ENCODE results near the gene ITGA5. TPM values are rescaled to one million over a fixed set of nuclear protein-coding genes. Genes with fewer than 3 reads are reported as not detected.

The ITGA5 gene
- polyA plus RNA-seq (ENCODE audit: insufficient read length in 10 of 10) = 100 to 1,000 TPM in 8 of 10 donors, 10 to 100 TPM in 2; 89.5 to 116 (median 108) TPM
- long read RNA-seq, donor 1, full-length matches to known transcripts = 2 of 26 reads
- long read RNA-seq, donor 1, partial matches to known transcripts = 24 of 26 reads
- long read RNA-seq, donor 1, other reads (novel, unspliced or antisense) = 0 of 26 reads
- long read RNA-seq, donor 2, full-length matches to known transcripts = 1 of 1 reads
- long read RNA-seq, donor 2, partial matches to known transcripts = 0 of 1 reads
- long read RNA-seq, donor 2, other reads (novel, unspliced or antisense) = 0 of 1 reads
- long read RNA-seq, donor 3, partial matches to known transcripts = 0 of 1 reads
- long read RNA-seq, donor 3, other reads (novel, unspliced or antisense) = 0 of 1 reads
- long read RNA-seq, donor 4, full-length matches to known transcripts = 6 of 24 reads
- long read RNA-seq, donor 4, partial matches to known transcripts = 18 of 24 reads
- long read RNA-seq, donor 4, other reads (novel, unspliced or antisense) = 0 of 24 reads
- long read RNA-seq, donor 5, full-length matches to known transcripts = 4 of 19 reads
- long read RNA-seq, donor 5, partial matches to known transcripts = 15 of 19 reads
- long read RNA-seq, donor 5, other reads (novel, unspliced or antisense) = 0 of 19 reads
- long read RNA-seq, donor 6, partial matches to known transcripts = 13 of 15 reads
- long read RNA-seq, donor 6, other reads (novel, unspliced or antisense) = 0 of 15 reads
- long read RNA-seq, donor 7, full-length matches to known transcripts = 6 of 13 reads
- long read RNA-seq, donor 7, partial matches to known transcripts = 7 of 13 reads
- long read RNA-seq, donor 7, other reads (novel, unspliced or antisense) = 0 of 13 reads
- long read RNA-seq, donor 8, full-length matches to known transcripts = 3 of 8 reads
- long read RNA-seq, donor 8, partial matches to known transcripts = 5 of 8 reads
- long read RNA-seq, donor 8, other reads (novel, unspliced or antisense) = 0 of 8 reads
- long read RNA-seq, donor 9, partial matches to known transcripts = 0 of 1 reads
- long read RNA-seq, donor 9, other reads (novel, unspliced or antisense) = 0 of 1 reads

GRCh38 chr12:54419088-54419887 lies at the start of gene ITGA5:
TSS of gene ITGA5 (minus strand) at chr12:54419266. CDS start at chr12:54419198, 68 bp downstream.
- DNase-seq = peak; percentile 67 to 91 (median 79)

DNA sequence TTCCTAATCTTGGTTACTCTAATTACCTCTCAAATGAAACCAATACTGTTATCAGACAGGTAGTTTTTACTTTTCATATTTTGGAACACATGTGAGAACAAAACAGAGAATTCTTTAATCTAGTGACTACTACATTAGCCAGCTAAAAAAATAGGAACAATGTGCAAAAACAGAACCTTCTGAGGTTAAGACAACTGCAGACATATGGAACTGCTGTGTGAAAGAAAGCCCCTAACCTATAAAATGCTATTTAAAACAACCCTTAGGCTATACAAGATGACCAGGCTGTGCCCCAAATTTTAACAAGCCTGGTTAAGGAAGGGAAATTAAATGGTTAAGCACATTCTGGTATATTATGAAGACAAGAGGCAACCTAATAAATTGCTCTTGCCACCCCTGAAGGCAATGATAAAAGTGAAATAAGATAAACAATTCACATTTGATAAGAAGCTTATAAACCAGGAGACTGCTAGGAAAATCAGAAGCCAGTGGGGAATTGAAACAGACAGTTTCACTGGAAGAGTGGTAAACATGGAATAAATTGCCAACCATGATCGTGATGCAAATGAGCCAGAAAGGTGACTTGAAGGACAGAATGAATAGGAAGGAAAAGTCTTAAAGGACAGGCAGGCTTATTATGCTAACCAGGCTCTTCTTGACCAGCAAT lies 46.9 kb upstream of the ITGA5 start:
- DNase-seq = no peak

- DNase-seq = no peak
Observed at GRCh38 chr12:54463484-54463883, 44.4 kb upstream of the ITGA5 start.

GRCh38 chr12:54463034-54463433 lies 44.0 kb upstream of the ITGA5 start:
- peak in 1 of 3 donors; percentile 9 for DNase-seq

DNA sequence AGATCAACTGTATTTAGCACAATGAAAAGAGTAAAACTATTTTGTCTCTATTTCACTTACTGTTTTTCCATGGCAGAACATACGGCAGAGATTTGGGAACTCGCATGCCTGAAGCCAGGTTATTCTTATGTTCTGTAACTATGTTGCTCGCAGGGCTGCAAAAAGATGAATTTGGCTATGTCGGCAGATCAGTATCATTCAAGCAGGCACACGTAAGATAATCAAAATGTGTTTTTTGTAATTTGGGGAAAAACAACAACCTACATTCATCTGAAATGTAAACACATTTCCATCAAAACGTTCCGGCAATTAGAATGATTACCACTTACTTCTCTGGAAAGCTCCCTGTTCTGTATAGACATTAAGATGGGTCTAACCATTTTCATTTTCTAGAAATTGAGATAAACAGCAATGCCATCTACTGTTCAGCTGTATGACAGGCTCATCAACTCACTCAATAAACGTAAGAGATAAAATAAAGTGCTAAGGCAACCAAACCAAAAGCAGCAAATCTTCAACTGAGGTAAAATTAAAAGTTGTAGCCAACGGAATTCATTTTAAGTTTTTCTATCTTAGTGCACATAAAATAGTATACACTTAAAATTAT lies 41.4 kb upstream of the ITGA5 start:
- no peak for DNase-seq

GRCh38 chr12:54459355-54459754 lies 40.3 kb upstream of the ITGA5 start:
- DNase-seq = no peak

DNA sequence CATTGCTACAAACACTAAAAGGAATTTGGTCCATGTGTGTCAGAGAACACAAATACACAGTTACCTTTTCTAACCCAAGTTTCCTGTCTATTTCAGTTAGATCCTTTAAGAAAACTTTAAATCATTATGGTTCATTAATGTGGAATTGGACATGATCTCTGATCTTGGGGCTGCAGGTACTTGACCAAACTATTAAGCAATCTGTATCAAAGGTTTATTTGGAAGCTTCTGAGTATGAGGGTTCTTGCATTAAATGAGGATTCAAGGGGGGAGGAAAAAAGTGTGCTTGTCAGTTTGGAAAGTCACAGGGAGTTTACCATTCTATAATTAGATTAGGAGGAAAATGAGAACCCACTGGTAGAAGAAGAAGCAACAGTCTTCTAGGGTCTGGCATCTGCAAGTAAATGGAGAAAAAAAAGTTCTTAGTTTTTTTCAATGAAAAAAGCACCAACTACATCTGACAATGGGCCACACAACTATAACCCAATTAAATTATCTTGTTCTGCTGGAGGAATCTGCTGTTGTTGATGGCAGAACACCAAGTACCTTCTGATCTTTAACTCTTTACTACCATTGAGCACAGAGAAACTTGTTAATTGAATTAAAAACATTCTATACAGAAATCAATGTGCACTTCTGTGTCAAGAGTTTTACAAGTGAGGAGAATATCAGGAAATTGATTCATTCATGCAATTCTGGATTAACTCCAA lies 36.8 kb upstream of the ITGA5 start:
- DNase-seq = no peak

DNA sequence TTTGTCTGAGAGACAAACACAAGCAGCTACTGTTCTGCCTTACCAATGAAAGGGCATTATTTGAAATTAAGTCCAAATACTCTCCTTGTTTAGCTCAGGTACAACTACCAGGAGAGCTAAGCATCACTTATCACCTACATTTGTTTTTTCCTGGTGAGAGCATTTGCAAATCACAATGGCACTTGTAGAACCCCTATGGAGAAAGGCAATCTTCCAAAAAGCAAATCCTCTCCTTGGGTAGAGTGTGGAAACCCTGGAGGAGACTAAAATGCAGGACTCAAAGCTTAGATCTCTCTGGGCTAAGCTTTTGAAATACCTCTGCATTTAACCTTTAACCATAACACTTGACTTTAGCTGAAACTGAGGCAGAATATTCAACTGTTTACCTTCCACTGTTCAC lies 33.6 kb upstream of the ITGA5 start:
- DNase-seq = no peak

GRCh38 chr12:54448344-54448743 lies 29.3 kb upstream of the ITGA5 start:
- no peak for DNase-seq

DNA sequence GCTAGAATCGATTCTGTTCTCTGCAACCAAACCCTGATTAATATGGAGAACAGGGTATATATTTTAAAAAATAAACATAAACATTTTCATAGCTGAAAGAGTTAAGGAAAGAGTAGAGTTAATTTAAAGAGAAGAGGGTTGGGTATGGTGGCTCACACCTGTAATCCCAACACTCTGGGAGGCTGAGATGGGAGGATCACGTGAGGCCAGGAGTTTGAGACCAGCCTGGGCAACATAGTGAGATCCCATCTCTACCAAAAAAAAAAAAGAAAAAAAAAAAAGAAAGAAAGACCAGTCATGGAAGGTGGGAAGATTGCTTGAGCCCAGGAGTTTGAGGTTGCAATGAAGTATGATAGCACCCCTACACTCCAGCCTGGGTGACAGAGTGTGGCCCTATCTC lies 28.9 kb upstream of the ITGA5 start:
- DNase-seq = no peak

DNA sequence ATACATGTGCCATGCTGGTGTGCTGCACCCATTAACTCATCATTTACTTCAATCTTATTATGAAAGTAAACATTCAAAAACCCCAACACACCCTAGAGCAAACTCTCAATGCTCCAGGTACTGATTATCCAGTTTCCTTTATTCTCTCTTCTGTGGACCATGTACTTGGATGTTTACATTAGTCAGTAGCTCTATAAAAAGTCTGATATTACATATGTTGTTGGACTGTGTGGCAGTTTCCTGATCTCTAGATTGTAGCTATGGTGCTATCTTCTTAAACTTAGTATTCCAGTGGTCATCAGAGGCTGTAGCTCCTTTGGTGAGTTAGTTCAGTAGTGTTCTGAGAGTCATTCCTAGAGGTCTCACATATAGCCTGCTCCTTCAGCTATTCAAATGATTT lies 25.1 kb upstream of the ITGA5 start:
- DNase-seq = no peak

DNA sequence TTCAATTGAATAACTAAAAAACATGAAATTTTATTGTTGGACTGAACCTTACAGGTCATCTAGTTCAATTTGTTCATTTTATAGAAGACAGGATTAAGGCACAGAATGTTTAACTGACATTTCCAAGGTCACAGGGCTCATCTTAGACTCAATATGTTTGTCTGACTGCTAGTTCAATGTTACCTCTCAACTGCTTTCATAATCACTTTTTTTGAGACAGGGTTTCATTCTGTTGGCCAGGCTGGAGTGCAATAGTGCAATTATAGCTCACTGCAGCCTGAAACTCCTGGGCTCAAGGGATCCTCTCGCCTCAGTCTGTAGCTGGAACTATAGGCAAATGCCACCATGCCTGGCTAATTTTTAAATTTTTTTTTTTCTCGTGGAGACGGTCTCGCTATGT lies 24.4 kb upstream of the ITGA5 start:
- DNase-seq = no peak

- no peak for DNase-seq
Observed at GRCh38 chr12:54442961-54443360, 23.9 kb upstream of the ITGA5 start.

GRCh38 chr12:54442099-54442498 lies 23.0 kb upstream of the ITGA5 start:
- DNase-seq = no peak

DNA sequence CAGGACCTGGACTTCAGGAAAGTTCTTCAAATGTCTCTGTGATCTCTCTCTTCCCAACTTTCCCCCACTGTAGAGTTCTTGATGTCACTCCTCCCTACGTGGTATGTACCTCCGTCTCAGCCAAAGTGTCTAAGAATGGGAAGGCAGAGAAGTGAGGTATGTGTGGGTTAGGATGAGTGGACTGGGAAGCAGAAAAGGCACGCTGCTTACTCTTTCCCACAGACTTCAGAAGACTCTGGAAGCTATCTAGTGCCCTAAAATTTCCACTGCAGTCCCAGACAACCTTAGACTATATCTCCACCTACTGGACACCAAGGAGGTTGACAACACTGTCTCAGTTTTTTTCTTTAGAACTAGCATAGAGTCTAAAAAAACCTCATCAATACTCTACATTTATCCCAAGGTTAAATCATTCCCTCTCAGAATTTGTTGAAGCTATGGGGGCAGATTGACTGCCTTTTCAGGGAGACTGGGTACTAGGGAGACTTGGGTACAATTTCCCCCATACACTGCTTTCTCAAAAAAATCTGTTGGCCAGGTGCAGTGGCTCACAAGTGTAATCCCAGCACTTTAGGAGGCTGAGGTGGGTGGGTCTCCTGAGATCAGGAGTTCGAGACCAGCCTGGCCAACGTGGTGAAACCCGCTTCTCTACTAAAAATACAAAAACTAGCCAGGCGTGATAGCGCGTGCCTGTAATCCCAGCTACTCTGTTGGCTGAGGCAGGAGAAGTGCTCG lies 20.6 kb upstream of the ITGA5 start:
- DNase-seq = peak; percentile 66 to 79 (median 66)

DNA sequence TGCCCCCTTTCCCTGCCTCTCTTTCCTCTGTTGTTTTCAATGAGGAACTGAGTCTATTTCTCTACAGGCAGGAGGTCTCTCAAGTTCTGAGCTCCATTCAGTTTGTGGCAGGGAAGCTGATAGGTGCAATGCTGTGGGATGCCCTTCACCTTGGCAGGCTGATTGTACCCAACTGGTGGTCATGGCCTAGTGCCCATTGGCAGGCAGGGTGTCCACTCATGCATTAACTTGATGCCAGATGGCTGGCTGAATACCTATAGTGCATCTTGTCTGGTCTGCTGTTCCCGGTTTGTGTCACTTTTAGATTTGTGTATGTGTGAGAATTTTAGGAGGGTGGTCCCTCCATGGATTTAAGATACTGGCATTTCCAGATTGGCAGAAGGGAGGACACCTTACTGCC lies 20.0 kb upstream of the ITGA5 start:
- no peak for DNase-seq

GRCh38 chr12:54438517-54438916 lies 19.5 kb upstream of the ITGA5 start:
- DNase-seq = no peak

DNA sequence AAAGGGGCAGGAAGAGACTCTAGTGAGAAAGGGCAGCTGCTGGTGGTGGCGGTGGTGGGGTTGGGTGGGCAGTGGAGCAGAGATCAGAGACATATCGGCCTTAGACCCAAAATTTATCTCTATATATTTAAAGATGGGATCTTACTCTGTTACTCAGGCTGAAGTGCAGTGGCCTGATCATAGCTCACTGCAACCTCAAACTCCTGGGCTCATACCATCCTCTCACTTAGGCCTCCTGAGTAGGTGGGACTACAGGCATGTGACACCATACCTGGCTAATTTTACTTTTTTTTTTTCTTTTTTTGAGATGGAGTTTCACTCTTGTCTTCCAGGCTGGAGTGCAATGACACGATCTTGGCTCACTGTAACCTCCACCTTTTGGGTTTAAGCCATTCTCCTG lies 18.6 kb upstream of the ITGA5 start:
- no peak for DNase-seq

DNA sequence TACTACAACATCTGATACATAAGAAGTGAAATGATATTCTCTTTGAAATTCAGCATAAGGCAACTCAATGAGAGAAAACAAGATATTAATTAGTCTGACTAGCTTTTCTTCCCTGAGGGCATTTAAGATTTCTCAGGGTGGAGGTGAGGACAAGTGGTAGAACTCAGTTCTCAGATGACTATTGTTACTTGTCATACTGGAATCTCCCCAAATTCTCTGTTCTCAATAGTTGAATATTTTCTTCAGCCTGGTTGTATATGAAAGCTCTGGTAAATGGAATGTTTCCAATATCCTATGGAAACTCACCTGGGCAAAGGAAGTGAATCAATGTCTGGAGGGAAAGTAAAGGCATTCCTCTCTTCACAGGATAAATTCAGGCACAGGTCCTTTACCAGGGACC lies 18.2 kb upstream of the ITGA5 start:
- DNase-seq = no peak
